Measurements from ENCODE around the gene RALGAPA2. TPM values are rescaled to one million over a fixed set of nuclear protein-coding genes. Genes with fewer than 3 reads are reported as not detected.

The RALGAPA2 gene
- total and polyA plus RNA-seq, 2 experiments from 2014 or later = 1.3 to 2.6 TPM

DNA sequence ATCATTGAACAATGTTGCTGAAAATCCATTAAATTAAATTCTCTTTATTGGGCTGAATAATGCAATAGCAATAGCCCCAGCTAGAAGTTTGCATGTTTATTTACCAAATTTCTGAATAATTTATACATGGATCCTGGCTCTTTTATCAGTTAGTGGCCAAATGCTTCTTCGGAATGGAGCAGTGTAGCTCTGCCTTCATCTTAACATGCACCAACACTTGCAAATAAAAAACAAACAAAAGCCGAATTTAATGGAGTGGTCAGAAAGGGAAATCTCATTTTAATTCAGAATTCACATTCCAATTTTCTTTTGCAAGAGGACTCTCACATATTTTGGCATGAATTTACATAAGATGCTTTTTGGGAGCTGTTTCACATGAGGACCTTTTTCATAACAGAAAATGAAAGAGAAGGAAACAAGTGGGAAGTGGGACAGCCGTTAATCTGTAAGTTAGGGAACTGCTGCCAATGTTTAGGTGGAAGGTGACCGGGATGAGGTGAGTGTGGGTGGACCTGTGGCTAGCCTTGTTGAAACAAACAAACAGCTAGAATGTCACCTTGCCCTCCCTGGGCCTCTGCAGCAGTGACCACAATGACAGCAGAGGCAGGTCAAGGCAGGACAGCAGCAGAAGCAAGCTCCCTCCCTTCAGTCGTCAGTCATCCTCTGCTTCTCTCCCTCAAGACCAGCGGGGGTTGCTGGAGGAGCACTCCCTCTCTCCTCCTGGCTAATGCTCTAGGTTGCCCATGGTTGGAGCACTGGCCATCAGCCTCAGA is 271.4 kb downstream of the RALGAPA2 start:
- no peaks in the 10 kb centered on the region for H4K20me1 ChIP-seq (ENCODE audit: insufficient read depth)
- H3K9ac ChIP-seq = no peak overlapping the region
- H3K4me3 ChIP-seq = no peak overlapping the region
- no peak for DNase-seq
- H3K9me3 ChIP-seq (ENCODE audit: low read depth) = no peaks in the 10 kb centered on the region
- H3F3A ChIP-seq (ENCODE audit: insufficient read depth) = no peaks in the 10 kb centered on the region
- H3K4me1 ChIP-seq (ENCODE audit: insufficient read depth) = no peaks in the 10 kb centered on the region
- H3K27me3 ChIP-seq (replicated peaks; ENCODE audit: insufficient read depth) = no peaks in the 10 kb centered on the region
- H3K79me2 ChIP-seq (ENCODE audit: insufficient read depth) = no peaks in the 10 kb centered on the region
- TF ChIP-seq EZH2 (IDR thresholded peaks at IDR 0.05; ENCODE audit: insufficient read depth, poor library complexity, severe bottlenecking) = no peak
- TF ChIP-seq EZH2phosphoT487 (IDR thresholded peaks at IDR 0.05; ENCODE audit: insufficient read depth, low read depth) = no peak
- 80 to 83% methylated on average over 6 of the region's 6 CpGs for WGBS, 2 experiments (ENCODE audit: low coverage in 1 of 2, low lambda C conversion rate in 2 of 2, missing lambda C conversion rate in 2 of 2)
- in situ Hi-C loops (cut with MboI) = no loop called here
- H3K9me2 ChIP-seq (ENCODE audit: insufficient read depth) = no peaks in the 10 kb centered on the region
- no peaks in the 10 kb centered on the region for H3K36me3 ChIP-seq (ENCODE audit: low read depth)
- H2AFZ ChIP-seq = no peak overlapping the region
- H3K27ac ChIP-seq = no peak overlapping the region
- no peak overlapping the region for H3K4me2 ChIP-seq (ENCODE audit: unreplicated experiment)

DNA sequence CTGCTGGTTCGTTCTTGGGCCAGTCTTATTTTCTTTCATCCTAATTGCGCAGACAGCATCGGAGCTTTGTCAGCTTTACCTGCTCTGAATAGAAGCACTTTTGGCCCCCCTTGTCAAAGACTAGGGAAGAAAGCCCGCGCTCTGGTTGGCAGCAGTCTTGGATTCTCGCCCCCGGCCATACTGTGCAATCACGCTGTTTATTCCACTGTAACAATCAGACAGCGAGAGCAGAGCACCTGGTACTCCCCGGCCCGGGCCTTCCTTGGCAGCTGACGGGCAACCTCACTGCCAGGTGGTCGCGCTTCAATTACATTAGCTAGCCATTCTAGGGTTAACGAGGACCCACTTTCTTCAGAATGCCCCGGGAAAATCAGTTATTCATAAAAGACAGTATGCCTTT is 272.0 kb downstream of the RALGAPA2 start:
- WGBS, 2 experiments (ENCODE audit: low coverage in 1 of 2, low lambda C conversion rate in 2 of 2, missing lambda C conversion rate in 2 of 2) = 90 to 91% methylated on average over 16 of the region's 16 CpGs
- Histone ChIP-seq H3K27me3 (replicated peaks; ENCODE audit: insufficient read depth) (no peaks in the 10 kb centered on the region), H3K9me3 (ENCODE audit: low read depth) (no peaks in the 10 kb centered on the region), H3K79me2 (ENCODE audit: insufficient read depth) (no peaks in the 10 kb centered on the region), H3K27ac (no peak overlapping the region), H3K4me1 (ENCODE audit: insufficient read depth) (no peaks in the 10 kb centered on the region), H3K9ac (no peak overlapping the region), H3K36me3 (ENCODE audit: low read depth) (no peaks in the 10 kb centered on the region), H3F3A (ENCODE audit: insufficient read depth) (no peaks in the 10 kb centered on the region), H4K20me1 (ENCODE audit: insufficient read depth) (no peaks in the 10 kb centered on the region), H3K4me3 (no peak overlapping the region), H3K4me2 (ENCODE audit: unreplicated experiment) (no peak overlapping the region), H2AFZ (no peak overlapping the region), H3K9me2 (ENCODE audit: insufficient read depth) (no peaks in the 10 kb centered on the region)
- no peak for TF ChIP-seq EZH2phosphoT487 (IDR thresholded peaks at IDR 0.05; ENCODE audit: insufficient read depth, low read depth)
- TF ChIP-seq EZH2 (IDR thresholded peaks at IDR 0.05; ENCODE audit: insufficient read depth, poor library complexity, severe bottlenecking) = no peak
- DNase-seq = no peak
- in situ Hi-C loops (cut with MboI) = no loop called here

DNA sequence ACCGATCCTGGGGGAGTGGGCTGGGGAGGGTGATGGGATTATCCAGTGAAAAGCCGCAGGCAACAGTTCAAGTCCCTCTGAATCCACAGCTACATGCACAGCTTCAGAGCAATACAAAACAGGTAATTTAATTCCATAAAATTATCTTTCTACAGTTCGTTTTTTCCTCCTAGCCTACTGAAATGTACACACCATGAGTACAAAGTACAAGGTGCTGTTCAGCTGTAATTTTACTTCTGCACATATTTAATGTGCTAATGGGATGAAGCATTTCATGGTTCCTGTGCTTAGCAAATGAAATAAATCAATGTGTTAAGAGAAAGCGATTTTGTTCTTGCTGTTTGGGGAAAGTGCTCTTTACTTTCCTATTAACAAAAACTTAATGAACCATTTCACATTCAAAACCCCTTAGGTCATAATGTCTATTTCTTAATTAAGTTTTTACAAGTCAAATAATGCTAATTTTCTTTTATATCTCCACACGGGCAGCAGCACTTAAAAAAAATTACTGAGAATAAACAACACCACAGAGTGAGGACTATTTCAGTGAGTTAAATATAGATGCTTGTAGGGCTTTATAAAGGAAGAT is 272.7 kb downstream of the RALGAPA2 start:
- Histone ChIP-seq H3K4me1 (ENCODE audit: insufficient read depth) (no peaks in the 10 kb centered on the region), H3F3A (ENCODE audit: insufficient read depth) (no peaks in the 10 kb centered on the region), H4K20me1 (ENCODE audit: insufficient read depth) (no peaks in the 10 kb centered on the region), H3K27ac (no peak overlapping the region), H3K4me3 (no peak overlapping the region), H3K4me2 (ENCODE audit: unreplicated experiment) (no peak overlapping the region), H3K9me2 (ENCODE audit: insufficient read depth) (no peaks in the 10 kb centered on the region), H2AFZ (no peak overlapping the region), H3K27me3 (replicated peaks; ENCODE audit: insufficient read depth) (no peaks in the 10 kb centered on the region), H3K79me2 (ENCODE audit: insufficient read depth) (no peaks in the 10 kb centered on the region), H3K9ac (no peak overlapping the region), H3K36me3 (ENCODE audit: low read depth) (no peaks in the 10 kb centered on the region), H3K9me3 (ENCODE audit: low read depth) (no peaks in the 10 kb centered on the region)
- WGBS, 2 experiments (ENCODE audit: low coverage in 1 of 2, low lambda C conversion rate in 2 of 2, missing lambda C conversion rate in 2 of 2) = 77 to 83% methylated on average over 5 of the region's 5 CpGs
- no peak for TF ChIP-seq EZH2phosphoT487 (IDR thresholded peaks at IDR 0.05; ENCODE audit: insufficient read depth, low read depth)
- TF ChIP-seq EZH2 (IDR thresholded peaks at IDR 0.05; ENCODE audit: insufficient read depth, poor library complexity, severe bottlenecking) = no peak
- in situ Hi-C loops (cut with MboI) = no loop called here
- no peak for DNase-seq

DNA sequence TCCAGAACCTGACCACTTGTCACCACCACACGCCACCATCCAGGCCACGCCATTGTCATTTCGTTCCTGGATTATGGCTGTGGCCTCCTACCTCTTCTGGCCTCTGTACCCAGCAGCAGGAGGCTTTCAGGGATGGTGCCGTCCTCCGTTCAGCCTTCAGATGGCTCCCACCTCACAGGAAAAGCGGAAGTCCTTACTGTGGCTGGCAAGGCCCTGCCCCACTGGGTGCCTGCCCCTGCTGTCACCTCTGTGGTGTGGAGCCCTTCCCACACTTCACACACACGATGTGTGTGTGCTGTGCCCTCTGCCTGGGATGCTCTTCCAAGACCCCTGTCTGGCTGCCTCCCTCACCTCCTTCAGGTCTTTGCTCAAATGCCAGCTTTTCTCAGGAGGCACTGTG is 275.1 kb downstream of the RALGAPA2 start:
- Histone ChIP-seq H3F3A (ENCODE audit: insufficient read depth) (no peaks in the 10 kb centered on the region), H4K20me1 (ENCODE audit: insufficient read depth) (no peaks in the 10 kb centered on the region), H3K4me1 (ENCODE audit: insufficient read depth) (no peaks in the 10 kb centered on the region), H3K36me3 (ENCODE audit: low read depth) (no peaks in the 10 kb centered on the region), H2AFZ (no peak overlapping the region), H3K4me3 (no peak overlapping the region), H3K9ac (no peak overlapping the region), H3K79me2 (ENCODE audit: insufficient read depth) (no peaks in the 10 kb centered on the region), H3K27ac (no peak overlapping the region), H3K9me2 (ENCODE audit: insufficient read depth) (no peaks in the 10 kb centered on the region), H3K27me3 (replicated peaks; ENCODE audit: insufficient read depth) (no peaks in the 10 kb centered on the region), H3K9me3 (ENCODE audit: low read depth) (no peaks in the 10 kb centered on the region), H3K4me2 (ENCODE audit: unreplicated experiment) (no peak overlapping the region)
- in situ Hi-C loops (cut with MboI) = no loop called here
- no peak for TF ChIP-seq EZH2phosphoT487 (IDR thresholded peaks at IDR 0.05; ENCODE audit: insufficient read depth, low read depth)
- no peak for TF ChIP-seq EZH2 (IDR thresholded peaks at IDR 0.05; ENCODE audit: insufficient read depth, poor library complexity, severe bottlenecking)
- no peak for DNase-seq
- WGBS, 2 experiments (ENCODE audit: low coverage in 1 of 2, low lambda C conversion rate in 2 of 2, missing lambda C conversion rate in 2 of 2) = 87% methylated on average over 7 of the region's 7 CpGs

Data from GM23248 (cell line).